ENCODE data around the gene FTCD. TPM values are rescaled to one million over a fixed set of nuclear protein-coding genes. Genes with fewer than 3 reads are reported as not detected.
A peak's percentile ranks its signal among the peaks of the same experiment; 100 is the strongest.

Gene FTCD
- total RNA-seq, 2 donors from 2014 or later: 0.27 TPM; not detected in 1

DNA sequence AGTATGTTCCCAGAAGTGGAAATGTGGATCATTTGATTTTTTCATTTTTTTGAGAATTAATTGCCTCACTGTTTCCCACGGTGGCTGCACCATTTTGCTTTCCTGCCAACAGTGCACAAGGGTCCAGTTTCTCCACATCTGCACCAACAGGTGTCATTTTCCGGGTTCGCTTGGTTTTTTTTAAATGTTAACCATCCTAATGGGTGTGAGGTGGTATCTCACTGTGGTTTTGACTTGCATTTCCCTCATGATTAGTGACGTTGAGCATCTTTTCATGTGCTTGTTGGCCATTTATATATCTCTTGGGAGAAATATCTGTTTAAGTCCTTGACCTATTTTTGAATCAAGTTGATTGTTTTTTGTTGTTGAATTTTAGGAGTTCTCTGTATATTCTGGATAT lies 54.5 kb downstream of the FTCD start:
- no peaks in the 10 kb centered on the region for H3K27me3 ChIP-seq (replicated peaks; ENCODE audit: insufficient read depth)

DNA sequence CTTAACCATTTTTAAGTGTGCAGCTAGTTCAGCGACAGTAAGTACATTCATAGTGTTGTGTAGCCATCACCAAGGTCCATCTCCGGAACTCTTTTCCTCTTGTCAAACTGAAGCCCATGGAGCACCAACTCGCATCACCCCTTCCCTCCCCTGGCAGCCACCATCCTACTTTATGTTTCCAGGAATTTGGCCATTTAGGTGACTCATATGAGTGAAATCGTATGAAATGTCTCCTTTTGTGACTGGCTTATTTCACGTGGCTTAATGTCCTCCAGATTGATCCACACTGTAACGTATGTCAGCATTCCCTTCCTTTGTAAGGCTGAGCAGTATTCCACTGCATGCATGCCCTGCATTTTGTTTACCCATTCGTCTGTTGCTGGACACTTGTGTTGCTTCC lies 55.0 kb downstream of the FTCD start:
- H3K4me1 ChIP-seq (ENCODE audit: control insufficient read depth in 1 of 2, low read depth in 2 of 2): peaks cover 6 to 21% of the 10 kb centered on the region in 2 donors
- H3K9me3 ChIP-seq: peaks cover 8% of the 10 kb centered on the region
- no peaks in the 10 kb centered on the region for H3K27me3 ChIP-seq (replicated peaks; ENCODE audit: insufficient read depth)
- no peak overlapping the region for H3K27ac ChIP-seq
- no peak for ATAC-seq (ENCODE audit: insufficient number of reproducible peaks, low FRiP score, low read depth)
- peak overlapping the region; percentile 88 for H3K4me3 ChIP-seq
- no peak for DNase-seq (ENCODE audit: low spot score)
- H3K36me3 ChIP-seq: no peaks in the 10 kb centered on the region
- TF ChIP-seq, protein P1, sequence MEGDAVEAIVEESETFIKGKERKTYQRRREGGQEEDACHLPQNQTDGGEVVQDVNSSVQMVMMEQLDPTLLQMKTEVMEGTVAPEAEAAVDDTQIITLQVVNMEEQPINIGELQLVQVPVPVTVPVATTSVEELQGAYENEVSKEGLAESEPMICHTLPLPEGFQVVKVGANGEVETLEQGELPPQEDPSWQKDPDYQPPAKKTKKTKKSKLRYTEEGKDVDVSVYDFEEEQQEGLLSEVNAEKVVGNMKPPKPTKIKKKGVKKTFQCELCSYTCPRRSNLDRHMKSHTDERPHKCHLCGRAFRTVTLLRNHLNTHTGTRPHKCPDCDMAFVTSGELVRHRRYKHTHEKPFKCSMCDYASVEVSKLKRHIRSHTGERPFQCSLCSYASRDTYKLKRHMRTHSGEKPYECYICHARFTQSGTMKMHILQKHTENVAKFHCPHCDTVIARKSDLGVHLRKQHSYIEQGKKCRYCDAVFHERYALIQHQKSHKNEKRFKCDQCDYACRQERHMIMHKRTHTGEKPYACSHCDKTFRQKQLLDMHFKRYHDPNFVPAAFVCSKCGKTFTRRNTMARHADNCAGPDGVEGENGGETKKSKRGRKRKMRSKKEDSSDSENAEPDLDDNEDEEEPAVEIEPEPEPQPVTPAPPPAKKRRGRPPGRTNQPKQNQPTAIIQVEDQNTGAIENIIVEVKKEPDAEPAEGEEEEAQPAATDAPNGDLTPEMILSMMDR (IDR thresholded peaks at IDR 0.05): no peak

More for the DNA sequence above, 54.5 kb downstream of the FTCD start:
- ATAC-seq (ENCODE audit: insufficient number of reproducible peaks, low FRiP score, low read depth) (no peak), DNase-seq (ENCODE audit: low spot score) (no peak)
- H3K4me1 ChIP-seq (ENCODE audit: control insufficient read depth in 1 of 2, low read depth in 2 of 2): peaks cover 6 to 21% of the 10 kb centered on the region in 2 donors
- TF ChIP-seq, protein P1 (IDR thresholded peaks at IDR 0.05): no peak
- no peaks in the 10 kb centered on the region for H3K36me3 ChIP-seq
- H3K4me3 ChIP-seq: peak overlapping the region; percentile 88
- no peak overlapping the region for H3K27ac ChIP-seq
- H3K9me3 ChIP-seq: peaks cover 8% of the 10 kb centered on the region

DNA sequence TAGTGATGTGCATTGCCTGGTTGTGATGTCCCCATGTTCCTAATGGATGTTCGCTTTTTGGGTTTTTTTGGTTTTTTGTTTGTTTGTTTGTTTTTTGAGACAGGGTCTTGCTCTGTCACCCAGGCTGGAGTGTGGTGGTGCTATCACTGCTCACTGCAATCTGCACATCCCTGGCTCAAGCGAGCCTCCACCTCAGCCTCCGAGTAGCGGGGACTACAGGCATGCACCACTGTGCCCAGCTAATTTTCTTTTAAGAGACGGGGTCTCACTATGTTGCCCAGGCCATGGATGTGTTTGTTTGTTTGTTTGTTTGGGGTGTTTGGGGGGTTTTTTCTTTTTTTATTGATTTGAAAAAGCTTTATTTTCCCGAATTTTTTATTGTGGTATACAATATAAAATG lies 55.4 kb downstream of the FTCD start:
- peaks cover 8% of the 10 kb centered on the region for H3K9me3 ChIP-seq
- H3K27me3 ChIP-seq (replicated peaks; ENCODE audit: insufficient read depth): no peaks in the 10 kb centered on the region
- peak overlapping the region; percentile 93 to 97 for H3K27ac ChIP-seq
- peaks cover 6 to 21% of the 10 kb centered on the region in 2 donors for H3K4me1 ChIP-seq (ENCODE audit: control insufficient read depth in 1 of 2, low read depth in 2 of 2)
- ATAC-seq (ENCODE audit: insufficient number of reproducible peaks, low FRiP score, low read depth): no peak
- peak overlapping the region; percentile 88 for H3K4me3 ChIP-seq
- TF ChIP-seq, protein P1 (IDR thresholded peaks at IDR 0.05): no peak
- no peak for DNase-seq (ENCODE audit: low spot score)
- H3K36me3 ChIP-seq: no peaks in the 10 kb centered on the region

DNA sequence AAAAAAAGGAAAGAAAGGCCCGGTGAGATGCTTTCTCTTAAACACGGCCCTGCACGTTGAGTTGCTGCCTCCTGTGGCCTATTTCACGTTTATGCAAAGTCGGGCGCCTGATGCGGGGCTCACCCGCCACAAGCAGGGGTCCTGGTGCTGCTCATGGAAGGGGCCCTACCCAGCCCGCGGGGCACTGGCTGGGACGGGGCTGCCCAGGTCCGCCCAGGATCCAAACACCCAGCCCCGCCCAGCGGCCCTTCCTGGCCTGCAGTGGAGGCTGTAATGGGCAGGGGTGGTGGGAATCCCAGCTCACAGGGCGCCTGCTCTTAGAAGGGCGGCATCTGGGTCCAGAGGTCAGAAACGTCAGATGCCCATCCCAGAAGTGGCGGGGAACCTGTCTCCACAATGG lies 55.9 kb downstream of the FTCD start:
- DNase-seq (ENCODE audit: low spot score) (peak; percentile 3), ATAC-seq (ENCODE audit: insufficient number of reproducible peaks, low FRiP score, low read depth) (no peak)
- Histone ChIP-seq H3K4me1 (ENCODE audit: control insufficient read depth in 1 of 2, low read depth in 2 of 2) (peaks cover 6 to 21% of the 10 kb centered on the region in 2 donors), H3K27ac (peak overlapping the region; percentile 93 to 97), H3K36me3 (no peaks in the 10 kb centered on the region), H3K27me3 (replicated peaks; ENCODE audit: insufficient read depth) (no peaks in the 10 kb centered on the region), H3K4me3 (peak overlapping the region; percentile 88), H3K9me3 (peaks cover 8% of the 10 kb centered on the region)
- TF ChIP-seq, protein P1 (IDR thresholded peaks at IDR 0.05): no peak

DNA sequence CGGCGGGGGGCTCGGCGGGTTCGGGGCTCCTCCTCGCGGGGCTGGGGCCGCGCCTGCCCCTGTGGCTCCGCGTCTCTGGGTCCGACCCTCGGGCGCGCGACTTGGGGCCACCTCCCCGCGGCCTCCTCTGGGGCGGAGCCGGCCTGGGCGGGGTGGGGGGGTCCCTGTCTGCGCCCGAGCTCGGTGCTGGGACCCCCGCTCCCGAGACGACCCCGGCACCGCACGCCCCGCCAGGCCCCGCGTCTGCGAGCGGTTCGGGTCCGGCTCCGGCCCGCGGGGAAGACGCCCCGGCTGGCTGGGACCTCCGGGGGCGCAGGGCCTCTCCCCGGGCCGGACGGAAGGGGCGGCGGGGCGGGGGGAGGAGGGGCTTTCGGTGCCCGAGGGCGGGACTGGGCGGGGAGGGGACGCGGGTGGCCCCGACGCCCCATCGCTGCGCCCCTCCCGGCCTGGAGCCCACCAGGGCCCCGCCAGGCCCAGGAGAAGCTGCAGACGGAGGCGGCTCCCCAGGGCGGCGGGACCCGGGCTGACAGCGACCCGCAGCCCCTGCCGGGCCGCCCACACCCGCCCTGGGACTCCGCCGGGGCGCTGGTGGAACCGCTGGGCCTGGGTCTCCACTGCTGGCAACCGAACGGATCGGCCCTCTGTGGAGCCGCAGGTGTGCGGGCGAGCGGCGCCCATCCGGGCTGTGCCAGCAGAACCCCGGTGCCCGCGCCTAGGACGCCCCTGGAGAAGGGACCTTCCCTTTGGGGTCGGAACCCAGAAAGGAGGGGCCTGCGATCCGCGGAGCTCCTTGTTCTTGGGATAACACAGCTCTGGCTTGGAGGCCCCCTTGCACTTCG lies 56.9 kb downstream of the FTCD start:
- peaks cover 8% of the 10 kb centered on the region for H3K9me3 ChIP-seq
- DNase-seq (ENCODE audit: low spot score): peak; percentile 0
- no peak for ATAC-seq (ENCODE audit: insufficient number of reproducible peaks, low FRiP score, low read depth)
- peak overlapping the region; percentile 93 to 97 for H3K27ac ChIP-seq
- H3K4me1 ChIP-seq (ENCODE audit: control insufficient read depth in 1 of 2, low read depth in 2 of 2): peaks cover 6 to 31% of the 10 kb centered on the region in 2 donors
- TF ChIP-seq, protein P1 (IDR thresholded peaks at IDR 0.05): no peak
- peak overlapping the region; percentile 88 for H3K4me3 ChIP-seq
- H3K27me3 ChIP-seq (replicated peaks; ENCODE audit: insufficient read depth): no peaks in the 10 kb centered on the region
- H3K36me3 ChIP-seq: no peaks in the 10 kb centered on the region

Measured in thoracic aorta (tissue), 2 donors.